Activated T-cell treated with anti-CD3 and anti-CD28 coated beads for 24 hours (primary cell): ENCODE results near the gene IL6ST.
"Not testable (repeated sequence)": the region's sequence is repeated elsewhere in the genome, so short reads cannot be mapped to it uniquely, and the experiment has no call there.

Experiments
- DNase-seq: peaks from one replicate; pipeline ENCODE4 v3.0.0-alpha.2; 2020; ENCODE audit warnings: low read depth

Gene IL6ST

GRCh38 chr5:56004874-56005273, 10.1 kb upstream of the IL6ST start:
- no peak for DNase-seq

GRCh38 chr5:56003679-56004078, 8.9 kb upstream of the IL6ST start:
- DNase-seq, result no peak

- DNase-seq, result no peak
Observed at GRCh38 chr5:56003179-56003578, 8.4 kb upstream of the IL6ST start.

GRCh38 chr5:56002303-56002702, 7.5 kb upstream of the IL6ST start:
- no peak for DNase-seq

GRCh38 chr5:56000221-56000620, 5.5 kb upstream of the IL6ST start:
- DNase-seq, result not testable (repeated sequence)

- no peak for DNase-seq
Observed at GRCh38 chr5:55998966-55999365, 4.2 kb upstream of the IL6ST start.

- peak; percentile 12 for DNase-seq
Observed at GRCh38 chr5:55997742-55998351, 3.1 kb upstream of the IL6ST start.

GRCh38 chr5:55994998-55995914, 493 bp upstream of the IL6ST start:
- DNase-seq, result peak; percentile 95

GRCh38 chr5:55993731-55994494, 850 bp downstream of the IL6ST start:
- no peak for DNase-seq

GRCh38 chr5:55993013-55993412, 1.8 kb downstream of the IL6ST start:
- DNase-seq, result no peak

GRCh38 chr5:55991768-55992486, 2.8 kb downstream of the IL6ST start:
- no peak for DNase-seq

- DNase-seq, result not testable (repeated sequence)
Observed at GRCh38 chr5:55990895-55991294, 3.9 kb downstream of the IL6ST start.

GRCh38 chr5:55989860-55990259, 4.9 kb downstream of the IL6ST start:
- no peak for DNase-seq

GRCh38 chr5:55988979-55989638, 5.7 kb downstream of the IL6ST start:
- no peak for DNase-seq

GRCh38 chr5:55988428-55988827, 6.3 kb downstream of the IL6ST start:
- DNase-seq, result not testable (repeated sequence)

- no peak for DNase-seq
Observed at GRCh38 chr5:55986931-55987330, 7.8 kb downstream of the IL6ST start.

GRCh38 chr5:55985181-55985580, 9.6 kb downstream of the IL6ST start:
- DNase-seq, result no peak

GRCh38 chr5:55983986-55984385, 10.8 kb downstream of the IL6ST start:
- DNase-seq, result no peak

- no peak for DNase-seq
Observed at GRCh38 chr5:55982957-55983381, 11.8 kb downstream of the IL6ST start.

GRCh38 chr5:55973296-55973695, 21.5 kb downstream of the IL6ST start:
- no peak for DNase-seq

GRCh38 chr5:55969956-55970355, 24.8 kb downstream of the IL6ST start:
- DNase-seq, result no peak
